ENCODE data around the gene BCL2L13. TPM values are rescaled to one million over a fixed set of nuclear protein-coding genes. Genes with fewer than 3 reads are reported as not detected.

The BCL2L13 gene
- polyA plus RNA-seq, 1 donor: 47.5 TPM

DNA sequence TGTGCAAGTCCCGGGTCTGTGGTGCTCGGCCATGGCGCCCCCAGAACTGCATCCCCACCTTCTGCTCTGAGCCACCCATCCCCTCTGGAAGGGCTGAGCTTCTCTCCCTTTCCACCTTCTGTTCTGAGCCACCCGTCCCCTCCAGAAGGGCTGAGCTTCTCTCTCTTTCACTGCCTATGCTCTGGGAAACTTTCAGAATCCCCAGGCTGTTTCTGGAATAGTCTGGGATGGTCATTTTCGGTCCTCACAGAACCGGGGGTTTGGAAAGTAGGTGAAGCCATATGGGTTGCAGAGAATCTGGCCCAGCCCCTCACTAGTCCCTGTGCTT lies 139.1 kb downstream of the BCL2L13 start:
- no peak for DNase-seq

DNA sequence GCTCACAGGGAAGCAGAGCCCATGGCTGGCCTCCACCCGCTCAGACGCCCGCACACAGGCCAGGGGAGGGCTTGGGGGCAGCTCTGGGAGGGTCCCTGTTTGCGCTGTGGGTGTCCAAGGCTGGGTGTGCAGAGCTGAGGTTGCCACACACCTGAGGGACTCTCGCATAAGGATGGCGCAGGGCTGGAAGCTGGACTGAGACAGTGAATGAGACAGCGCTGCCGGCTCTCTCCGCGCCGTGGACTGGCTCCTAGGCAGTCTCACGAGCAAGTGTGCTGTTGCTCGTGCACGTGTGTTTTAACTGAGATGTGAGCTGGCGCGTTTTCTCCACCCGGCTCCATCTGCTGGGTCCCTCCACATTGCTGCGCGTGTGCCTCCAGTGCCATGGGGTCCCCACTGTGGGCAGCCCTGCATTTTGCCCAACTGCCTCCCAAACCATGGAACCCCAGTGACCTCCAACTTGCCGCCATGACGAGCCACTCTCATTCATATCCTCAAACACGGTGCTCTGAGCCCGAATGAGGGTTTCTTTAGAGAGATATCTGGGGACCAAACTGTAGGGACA lies 139.9 kb downstream of the BCL2L13 start:
- no peak for DNase-seq

DNA sequence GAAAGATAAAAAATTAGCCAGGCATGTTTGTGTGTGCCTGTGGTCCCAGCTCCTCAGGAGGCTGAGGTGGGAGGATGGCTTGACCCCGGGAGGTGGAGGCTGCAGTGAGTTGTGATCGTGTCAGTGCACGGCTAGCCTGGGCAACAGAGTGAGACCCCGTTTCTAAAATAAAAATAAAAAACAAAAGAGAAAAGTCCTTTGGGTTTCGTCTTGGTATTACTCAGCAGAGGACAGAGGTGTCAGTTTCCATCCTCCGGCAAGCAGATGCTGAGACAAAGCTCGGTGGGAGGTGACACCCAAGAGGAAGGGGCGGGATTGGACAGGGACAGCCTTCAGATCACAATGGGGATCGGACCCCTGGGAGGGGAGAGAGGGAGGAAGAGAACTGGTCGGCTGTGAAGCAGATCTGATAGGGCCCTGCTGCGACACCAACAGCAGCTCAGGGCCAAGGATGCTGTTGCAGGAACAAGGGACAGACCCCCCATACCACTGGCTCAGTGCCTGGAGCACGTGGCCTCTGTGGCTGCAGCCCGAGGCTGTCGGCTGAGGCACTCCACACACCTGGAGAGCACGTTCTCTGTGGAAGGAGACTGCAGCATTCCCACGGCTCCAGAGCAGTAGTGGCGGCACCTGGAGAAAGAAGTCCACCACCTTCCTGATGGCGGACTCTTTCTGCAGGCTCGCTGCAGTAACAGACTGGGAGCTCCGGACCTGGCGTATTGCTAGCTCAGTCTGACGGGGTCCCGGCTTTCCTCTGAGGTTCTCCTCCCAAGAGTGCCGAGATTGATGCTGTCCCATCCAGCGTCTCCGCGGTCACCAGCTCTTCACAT lies 140.9 kb downstream of the BCL2L13 start:
- no peak for DNase-seq

DNA sequence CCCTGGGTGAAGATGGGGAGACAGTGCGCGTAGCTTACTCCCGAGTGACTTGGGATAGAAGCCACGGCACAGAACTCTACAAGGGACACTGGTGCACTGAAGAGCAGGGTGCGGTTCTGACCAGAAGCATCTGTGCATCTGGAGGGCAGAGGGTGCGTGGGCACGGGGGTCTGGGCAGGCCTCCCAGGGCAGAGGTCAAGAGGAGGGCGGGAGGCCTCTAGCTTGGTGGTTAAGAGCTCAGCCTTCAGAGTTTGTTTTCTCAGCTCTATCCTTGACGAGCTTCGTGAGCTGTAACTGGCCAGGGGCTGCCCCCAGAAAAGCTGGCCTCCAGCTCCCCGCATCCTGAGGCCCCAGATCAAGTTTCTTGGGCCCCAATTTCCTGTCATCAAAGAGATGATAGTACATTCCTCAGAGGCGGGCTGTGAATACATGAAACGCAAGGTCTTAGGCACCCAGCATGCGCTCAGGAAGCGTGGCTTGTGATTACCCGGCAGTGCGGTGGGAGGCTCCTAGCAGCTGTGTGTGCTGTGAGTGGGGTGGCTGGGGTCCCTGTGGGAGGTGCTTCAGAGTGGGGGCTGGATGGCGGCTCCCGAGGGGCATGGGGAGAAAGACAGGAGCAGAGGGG lies 141.7 kb downstream of the BCL2L13 start:
- DNase-seq: no peak

Other genes starting within 250 kb of the BCL2L13 start
- 1.5 TPM for gene SLC25A18, start 75.3 kb upstream of the BCL2L13 start, polyA plus RNA-seq (ENCODE audit: insufficient read length)
- gene ATP6V1E1, start 10.0 kb upstream of the BCL2L13 start, polyA plus RNA-seq (ENCODE audit: insufficient read length): 135 TPM
- 16.1 TPM for gene BID, start 135.7 kb downstream of the BCL2L13 start, polyA plus RNA-seq (ENCODE audit: insufficient read length)

All from left kidney (tissue), 2 donors.